ENCODE results near the gene SRI. TPM values are rescaled to one million over a fixed set of nuclear protein-coding genes. Genes with fewer than 3 reads are reported as not detected.

The SRI gene
- total RNA-seq, 1 experiment from 2014 or later, result 136 TPM

- no peak for DNase-seq
- Mint-ChIP-seq H3K27ac (no peak overlapping the region), H3K36me3 (ENCODE audit: insufficient read depth in 1 of 3, low read depth in 3 of 3) (peaks cover 4 to 6% (median 4%) of the 10 kb centered on the region in 3 experiments; a peak in 5 of 7 replicates), H3K4me3 (no peak overlapping the region), H3K27me3 (ENCODE audit: low read depth) (no peaks in the 10 kb centered on the region), H3K9me3 (peaks cover 7 to 9% of the 10 kb centered on the region in 2 experiments), H3K4me1 (no peaks in the 10 kb centered on the region)
- Histone ChIP-seq H2BK20ac (ENCODE audit: low read depth, low read length, poor library complexity, severe bottlenecking) (no peak overlapping the region), H4K8ac (replicated peaks; ENCODE audit: insufficient read length, low read depth, low read length) (no peak overlapping the region), H3K9ac (ENCODE audit: extremely low read depth, insufficient read length, low read length) (no peak overlapping the region), H3K4me1 (ENCODE audit: insufficient read depth, low read length) (no peaks in the 10 kb centered on the region), H3K4ac (ENCODE audit: low read depth, low read length) (no peak overlapping the region), H3K14ac (ENCODE audit: insufficient read depth, low read length) (no peak overlapping the region), H3K79me2 (ENCODE audit: insufficient read depth, low read length) (no peaks in the 10 kb centered on the region), H2BK5ac (ENCODE audit: insufficient read length, low read length) (no peak overlapping the region), H3K9me3 (ENCODE audit: control insufficient read depth, low read depth, low read length) (no peaks in the 10 kb centered on the region), H2BK15ac (ENCODE audit: low read depth, low read length) (no peak overlapping the region), H4K20me1 (ENCODE audit: control insufficient read depth, insufficient read depth, insufficient read length) (no peaks in the 10 kb centered on the region), H3K27me3 (ENCODE audit: insufficient read depth, low read length) (no peaks in the 10 kb centered on the region), H4K91ac (ENCODE audit: insufficient read length, low read depth, low read length) (no peak overlapping the region), H2AFZ (ENCODE audit: low read length) (no peak overlapping the region), H3K4me2 (ENCODE audit: insufficient read depth, insufficient read length, low read length) (no peak overlapping the region), H3K79me1 (ENCODE audit: insufficient read depth, low read depth, low read length, poor library complexity, severe bottlenecking) (no peaks in the 10 kb centered on the region), H3K56ac (ENCODE audit: insufficient read length, low read depth, low read length) (no peak overlapping the region), H3T11ph (ENCODE audit: low read length) (no peak overlapping the region), H2BK12ac (ENCODE audit: insufficient read length, low read depth, low read length) (no peak overlapping the region), H3K23ac (ENCODE audit: insufficient read length, low read depth, low read length) (no peak overlapping the region), H3K23me2 (ENCODE audit: insufficient read length, low read depth, low read length, poor library complexity, severe bottlenecking) (no peaks in the 10 kb centered on the region), H3K27ac (ENCODE audit: insufficient read length, low read depth, low read length) (no peak overlapping the region), H2BK120ac (ENCODE audit: low read depth, low read length, poor library complexity, severe bottlenecking) (no peak overlapping the region), H3K18ac (ENCODE audit: insufficient read length, low read depth, low read length) (no peak overlapping the region), H4K5ac (ENCODE audit: insufficient read length, low read depth, low read length) (no peak overlapping the region), H2AK5ac (ENCODE audit: insufficient read length, low read length) (no peak overlapping the region)
- no peak for TF ChIP-seq CTCF (conservative IDR thresholded peaks at IDR 0.05)
- no CpG with 5 or more reads among the region's 2 CpGs for WGBS (ENCODE audit: extremely low coverage, insufficient read length, low lambda C conversion rate)
These were observed 48.2 kb upstream of the SRI start for GRCh38 chr7:88268051-88268450.
